ENCODE measurements around the gene ARHGEF28.

DNA sequence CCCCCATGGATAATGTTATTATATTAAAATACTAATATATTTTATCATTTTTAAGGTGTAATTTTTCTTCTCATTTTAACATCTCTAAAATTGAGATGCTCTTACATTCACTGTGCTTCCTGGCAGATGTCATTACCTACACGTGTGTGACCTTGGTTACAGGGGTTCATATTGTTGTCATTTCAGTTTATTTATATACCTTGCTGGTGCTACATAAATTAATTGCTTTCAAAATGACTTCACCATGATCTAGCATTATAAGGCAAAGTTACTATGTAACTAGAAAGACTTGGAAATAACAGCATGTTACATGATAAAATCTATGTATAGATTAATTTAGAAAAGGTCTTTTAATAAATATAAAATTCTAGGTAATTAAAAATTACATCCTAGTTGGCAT, 60.9 kb downstream of the ARHGEF28 start:
- TF ChIP-seq POLR2A (IDR thresholded peaks at IDR 0.05): no peak
- TF ChIP-seq, protein P1, sequence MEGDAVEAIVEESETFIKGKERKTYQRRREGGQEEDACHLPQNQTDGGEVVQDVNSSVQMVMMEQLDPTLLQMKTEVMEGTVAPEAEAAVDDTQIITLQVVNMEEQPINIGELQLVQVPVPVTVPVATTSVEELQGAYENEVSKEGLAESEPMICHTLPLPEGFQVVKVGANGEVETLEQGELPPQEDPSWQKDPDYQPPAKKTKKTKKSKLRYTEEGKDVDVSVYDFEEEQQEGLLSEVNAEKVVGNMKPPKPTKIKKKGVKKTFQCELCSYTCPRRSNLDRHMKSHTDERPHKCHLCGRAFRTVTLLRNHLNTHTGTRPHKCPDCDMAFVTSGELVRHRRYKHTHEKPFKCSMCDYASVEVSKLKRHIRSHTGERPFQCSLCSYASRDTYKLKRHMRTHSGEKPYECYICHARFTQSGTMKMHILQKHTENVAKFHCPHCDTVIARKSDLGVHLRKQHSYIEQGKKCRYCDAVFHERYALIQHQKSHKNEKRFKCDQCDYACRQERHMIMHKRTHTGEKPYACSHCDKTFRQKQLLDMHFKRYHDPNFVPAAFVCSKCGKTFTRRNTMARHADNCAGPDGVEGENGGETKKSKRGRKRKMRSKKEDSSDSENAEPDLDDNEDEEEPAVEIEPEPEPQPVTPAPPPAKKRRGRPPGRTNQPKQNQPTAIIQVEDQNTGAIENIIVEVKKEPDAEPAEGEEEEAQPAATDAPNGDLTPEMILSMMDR (IDR thresholded peaks at IDR 0.05): no peak

All from right lobe of liver (tissue), 4 donors.